A549 (cell line): ENCODE data around the gene BCAS3. TPM values are rescaled to one million over a fixed set of nuclear protein-coding genes. Genes with fewer than 3 reads are reported as not detected.

Source experiments
- ATAC-seq, 2 experiments: fragments of 200-7000 bp in 1 of 2; fragments of >200 bp in 1 of 2; cut with Nextera tagmentation in 1 of 2; cut with Tn5 transposase in 1 of 2; 3 replicates each; pipeline versions ENCODE4 v1.8.0 to v1.9.1; 2018 to 2020; ENCODE audit warnings: mild to moderate bottlenecking in 1 of 2, moderate library complexity in 1 of 2
- CTCF ChIA-PET: fragments of 300-600 bp; sonication (Branson Sonifier 250); formaldehyde crosslinking; extraction: SDS; loops from one replicate; lab custom pipeline; 2021; ENCODE audit warnings: antibody characterized with exemption, inconsistent platforms; lab: Yijun Ruan, JAX
- POLR2A ChIA-PET: fragments of 350-600 bp; formaldehyde crosslinking; extraction: SDS; loops from one replicate; lab custom pipeline; 2021; ENCODE audit warnings: antibody characterized with exemption, inconsistent platforms; lab: Yijun Ruan, JAX
- DNase-seq, 2 experiments: peaks; one replicate each; pipeline versions ENCODE4 v3.0.0 to v3.0.0-alpha.2; 2011 to 2016; ENCODE audit warnings: low read depth in 1 of 2, low spot score in 1 of 2
- FAIRE-seq: peaks from 2 replicates; lab custom pipeline; 2011; peaks lifted over from hg19 to GRCh38; lab: Jason Lieb, UNC
- H3K27ac ChIP-seq, 2 experiments: fragments of >200 bp; sonication (Bioruptor Twin); formaldehyde crosslinking; 3 replicates each; pipeline ENCODE4 v1.5.1; 2016 to 2017
- H3K4me1 ChIP-seq: fragments of >200 bp; sonication (Bioruptor Twin); formaldehyde crosslinking; 3 replicates; pipeline ENCODE4 v1.6.1; 2016
- H3K4me2 ChIP-seq: fragments of >200 bp; sonication (Bioruptor Twin); formaldehyde crosslinking; 3 replicates; pipeline ENCODE4 v1.6.1; 2016
- H3K4me3 ChIP-seq: fragments of >200 bp; sonication (Bioruptor Twin); formaldehyde crosslinking; 3 replicates; pipeline ENCODE4 v1.5.1; 2016
- H3K9me3 ChIP-seq: fragments of >200 bp; sonication (Bioruptor Twin); formaldehyde crosslinking; 3 replicates; pipeline ENCODE4 v1.6.1; 2016
- BHLHE40 ChIP-seq: IDR thresholded peaks from 2 replicates; pipeline ENCODE4 v1.6.1; 2012; ENCODE audit warnings: low read depth, low read length, inconsistent platforms
- CBX2 ChIP-seq: fragments of 200-600 bp; sonication (generic); IDR thresholded peaks from 2 replicates; pipeline ENCODE4 v1.6.1; 2016; ENCODE audit warnings: low read depth, mild to moderate bottlenecking, borderline replicate concordance
- CBX8 ChIP-seq: fragments of 200-600 bp; sonication (generic); IDR thresholded peaks from 2 replicates; pipeline ENCODE4 v1.6.1; 2016
- CHD2 ChIP-seq: fragments of 150-350 bp; IDR thresholded peaks from 2 replicates; pipeline ENCODE4 v1.6.1; 2014; ENCODE audit warnings: low read length; ENCODE audit not compliant: partially characterized antibody
- CHD4 ChIP-seq: fragments of 200-600 bp; sonication (generic); IDR thresholded peaks from 2 replicates; pipeline ENCODE4 v1.6.1; 2016; ENCODE audit warnings: antibody characterized with exemption, mild to moderate bottlenecking, borderline replicate concordance
- ELK1 ChIP-seq: fragments of 150-350 bp; IDR thresholded peaks from 2 replicates; pipeline ENCODE4 v1.6.1; 2014; ENCODE audit warnings: low read depth, mild to moderate bottlenecking, low read length
- EP300 ChIP-seq, 2 experiments: fragments of >200 bp; sonication (Bioruptor Twin); formaldehyde crosslinking; IDR thresholded peaks; 2 replicates in 1 of 2; 3 replicates in 1 of 2; pipeline ENCODE4 v1.6.1; 2016 to 2017
- FOSB ChIP-seq: fragments of 250-450 bp; sonication (Bioruptor Pico); IDR thresholded peaks from 2 replicates; pipeline ENCODE4 v1.5.0; 2020; ENCODE audit warnings: mild to moderate bottlenecking, moderate library complexity
- FOXS1 ChIP-seq: fragments of 250-450 bp; sonication (Bioruptor Pico); IDR thresholded peaks from 2 replicates; pipeline ENCODE4 v1.5.0; 2020; ENCODE audit warnings: mild to moderate bottlenecking, moderate library complexity
- HEYL ChIP-seq: fragments of 250-450 bp; sonication (Bioruptor Pico); IDR thresholded peaks from 2 replicates; pipeline ENCODE4 v1.8.0; 2021; ENCODE audit warnings: mild to moderate bottlenecking, moderate library complexity
- JUN ChIP-seq, 2 experiments: fragments of >200 bp; sonication (Bioruptor Twin); formaldehyde crosslinking; IDR thresholded peaks; 2 replicates in 1 of 2; 3 replicates in 1 of 2; pipeline ENCODE4 v1.6.1; 2016 to 2017
- JUNB ChIP-seq: fragments of >200 bp; sonication (Bioruptor Twin); formaldehyde crosslinking; IDR thresholded peaks from 2 replicates; pipeline ENCODE4 v1.6.1; 2016
- KDM5A ChIP-seq: fragments of 200-600 bp; sonication (generic); IDR thresholded peaks from 2 replicates; pipeline ENCODE4 v1.6.1; 2016; ENCODE audit warnings: antibody characterized with exemption, mild to moderate bottlenecking
- MYC ChIP-seq: IDR thresholded peaks from 2 replicates; pipeline ENCODE4 v1.6.1; 2012; ENCODE audit warnings: mild to moderate bottlenecking, inconsistent platforms, low read length, improper control_type of control experiment, borderline replicate concordance
- NFE2L2 ChIP-seq: fragments of 150-350 bp; conservative IDR thresholded peaks from 2 replicates; pipeline ENCODE4 v1.6.1; 2014; ENCODE audit warnings: low read length
- NPAS2 ChIP-seq: fragments of 250-450 bp; sonication (Bioruptor Pico); IDR thresholded peaks from 2 replicates; pipeline ENCODE4 v1.8.0; 2022; ENCODE audit warnings: mild to moderate bottlenecking, moderate library complexity, borderline replicate concordance
- POLR2A ChIP-seq: IDR thresholded peaks from 2 replicates; pipeline ENCODE4 v1.6.1; 2012; ENCODE audit warnings: mild to moderate bottlenecking, low read length
- POLR2AphosphoS2 ChIP-seq: conservative IDR thresholded peaks from 2 replicates; pipeline ENCODE4 v1.6.1; 2012; ENCODE audit warnings: low read length, improper control_type of control experiment, inconsistent platforms
- RAD21 ChIP-seq, 2 experiments: fragments of >200 bp in 1 of 2; sonication (Bioruptor Twin) in 1 of 2; formaldehyde crosslinking in 1 of 2; IDR thresholded peaks in 1 of 2; conservative IDR thresholded peaks in 1 of 2; 2 replicates in 1 of 2; 3 replicates in 1 of 2; pipeline ENCODE4 v1.6.1; 2012 to 2018; ENCODE audit warnings: inconsistent platforms in 1 of 2
- RARB ChIP-seq: fragments of 250-450 bp; sonication (Bioruptor Pico); IDR thresholded peaks from 2 replicates; pipeline ENCODE4 v1.8.0; 2021; ENCODE audit warnings: mild to moderate bottlenecking, moderate library complexity
- RCOR1 ChIP-seq: fragments of 150-350 bp; IDR thresholded peaks from 2 replicates; pipeline ENCODE4 v1.6.1; 2014; ENCODE audit warnings: antibody characterized with exemption, low read length, low read depth
- REST ChIP-seq: fragments of 200-600 bp; sonication (generic); IDR thresholded peaks from 2 replicates; pipeline ENCODE4 v1.6.1; 2016; ENCODE audit warnings: antibody characterized with exemption, mild to moderate bottlenecking, moderate library complexity
- RFX5 ChIP-seq: fragments of 450-650 bp; IDR thresholded peaks from 2 replicates; pipeline ENCODE4 v1.7.1; 2014; ENCODE audit warnings: antibody characterized with exemption, mild to moderate bottlenecking, moderate library complexity
- TFCP2L1 ChIP-seq: fragments of 250-450 bp; sonication (Bioruptor Pico); IDR thresholded peaks from 2 replicates; pipeline ENCODE4 v1.5.0; 2021; ENCODE audit warnings: mild to moderate bottlenecking
- ZC3H11A ChIP-seq: fragments of 450-650 bp; IDR thresholded peaks from 2 replicates; pipeline ENCODE4 v1.6.1; 2014; ENCODE audit warnings: antibody characterized with exemption, mild to moderate bottlenecking
- ZFP36 ChIP-seq: fragments of 450-650 bp; IDR thresholded peaks from 2 replicates; pipeline ENCODE4 v1.6.1; 2014; ENCODE audit warnings: borderline replicate concordance; ENCODE audit not compliant: partially characterized antibody
- ZSCAN20 ChIP-seq: fragments of 250-450 bp; sonication (Bioruptor Pico); IDR thresholded peaks from 2 replicates; pipeline ENCODE4 v1.8.0; 2022; ENCODE audit warnings: mild to moderate bottlenecking, moderate library complexity
- WGBS: methylation state at CpG from one replicate; pipeline ENCODE4 v1.1.6; 2017; ENCODE audit errors: missing lambda C conversion rate; 5-methylcytosine and 5-hydroxymethylcytosine counted together
- polyA plus RNA-seq, 4 experiments: library from polyadenylated mRNA; depleted of rRNA in 3 of 4; stranded (reverse); fragments of >200 nt; fragmentation: RNase III in 1 of 4; extraction: RNeasy Plus Mini Kit Qiagen cat#74134 plus additional on column Dnase treatment in 1 of 4; gene quantifications; 2 replicates in 3 of 4; 3 replicates in 1 of 4; pipeline ENCODE4 v1.2.3, GENCODE V29; 2011 to 2017
- TF ChIP-seq, protein P1 (sequence below): IDR thresholded peaks from 2 replicates; pipeline ENCODE4 v1.6.1; 2012; ENCODE audit warnings: low read depth, borderline replicate concordance
- TF ChIP-seq, protein P2 (sequence below): fragments of 450-650 bp; IDR thresholded peaks from 2 replicates; pipeline ENCODE4 v1.6.1; 2014; ENCODE audit warnings: antibody characterized with exemption
- TF ChIP-seq, protein P3 (sequence below): IDR thresholded peaks from 2 replicates; pipeline ENCODE4 v1.6.1; 2012

Gene BCAS3
- polyA plus RNA-seq, 2 of the 4 experiments (the other 2 are of a cell fraction), result 14.7 to 43.4 TPM

DNA sequence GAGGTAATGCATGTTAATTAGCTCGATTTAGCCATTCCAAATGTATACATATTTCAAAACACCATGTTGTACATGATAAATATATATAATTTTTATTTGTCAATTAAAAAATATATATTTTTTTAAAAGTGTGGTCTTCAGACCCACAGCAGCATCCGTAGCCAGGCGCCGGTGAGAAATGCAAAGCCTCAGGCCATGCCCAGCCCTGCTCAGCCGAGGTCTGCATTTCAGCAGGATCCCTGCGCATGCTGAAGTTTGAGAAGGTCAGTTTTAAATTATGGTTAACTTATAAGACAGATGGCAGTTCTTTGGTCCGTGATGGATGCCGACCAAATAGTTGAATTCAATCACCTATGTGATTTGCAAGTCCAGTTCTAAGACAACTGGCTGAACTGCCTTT lies 694.0 kb downstream of the BCAS3 start (continued):
- TF ChIP-seq REST (no peak), BHLHE40 (no peak), HEYL (CRISPR knock-in tag) (no peak)
- TF ChIP-seq, protein P1, sequence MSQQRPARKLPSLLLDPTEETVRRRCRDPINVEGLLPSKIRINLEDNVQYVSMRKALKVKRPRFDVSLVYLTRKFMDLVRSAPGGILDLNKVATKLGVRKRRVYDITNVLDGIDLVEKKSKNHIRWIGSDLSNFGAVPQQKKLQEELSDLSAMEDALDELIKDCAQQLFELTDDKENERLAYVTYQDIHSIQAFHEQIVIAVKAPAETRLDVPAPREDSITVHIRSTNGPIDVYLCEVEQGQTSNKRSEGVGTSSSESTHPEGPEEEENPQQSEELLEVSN, result no peak

DNA sequence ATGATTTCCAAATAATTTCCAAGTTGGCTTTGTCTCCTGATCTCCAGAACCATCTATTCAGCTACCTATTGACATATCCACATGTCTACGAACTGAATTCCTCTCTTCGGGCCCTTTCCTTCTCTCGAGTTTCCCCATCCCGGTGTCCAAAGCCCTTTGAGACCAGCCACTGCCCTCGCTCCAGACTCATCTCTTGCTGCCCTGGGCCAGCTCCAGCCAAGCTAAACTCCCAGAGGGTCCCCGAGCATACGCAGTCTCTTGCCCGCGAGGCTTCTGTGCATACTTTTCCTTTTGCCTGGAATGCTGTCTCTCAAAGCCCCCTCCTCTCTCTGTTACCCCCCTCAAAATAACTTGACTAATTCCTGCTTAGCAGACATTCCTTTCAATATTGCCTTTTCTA lies 694.8 kb downstream of the BCAS3 start:
- POLR2A ChIA-PET, result no interaction called here

DNA sequence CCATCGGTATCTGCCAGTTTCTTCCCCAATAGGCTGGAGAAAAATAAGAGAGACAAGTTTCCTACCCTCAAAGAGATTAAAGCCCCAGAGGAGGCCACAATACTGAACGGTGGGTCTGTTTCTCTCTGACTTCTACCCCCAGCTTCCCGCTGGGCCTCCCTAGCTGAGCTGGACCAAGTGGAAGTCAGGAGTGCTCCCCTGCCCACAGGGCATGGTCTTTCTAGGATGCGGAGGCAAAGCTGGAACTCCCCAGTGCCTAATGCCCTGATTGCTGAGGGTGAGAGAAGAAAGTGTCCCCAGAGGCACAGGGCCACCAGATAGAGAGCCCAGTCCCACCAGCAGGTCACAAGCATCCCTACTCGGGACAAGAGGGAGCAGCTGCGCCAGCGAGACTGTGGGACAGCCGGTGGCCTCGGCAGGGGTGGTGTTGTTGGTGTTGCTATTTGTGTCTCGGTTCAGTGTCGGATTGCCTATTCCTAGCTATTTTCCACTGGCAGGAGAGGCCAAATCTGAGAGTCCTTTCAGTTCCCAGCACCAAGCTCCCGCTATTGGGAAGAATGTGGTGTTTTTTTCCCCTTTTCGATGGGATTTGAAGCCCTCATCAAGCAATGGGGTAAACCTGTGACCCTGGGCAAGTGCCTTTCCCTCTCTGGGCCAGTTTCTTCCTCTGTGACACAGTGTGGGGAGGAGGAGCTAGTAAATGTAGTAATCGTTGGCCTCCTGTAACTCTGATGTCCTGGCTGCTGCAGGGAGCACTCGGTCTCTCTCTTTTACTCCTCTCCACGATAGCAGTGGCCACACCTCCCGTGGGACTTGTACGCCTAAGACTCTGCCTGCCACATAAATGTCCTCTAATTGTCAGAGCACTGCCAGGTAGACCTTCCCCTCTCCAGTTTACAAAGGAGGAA lies 699.5 kb downstream of the BCAS3 start:
- H3K9me3 ChIP-seq, result no peaks in the 10 kb centered on the region
- no peaks in the 10 kb centered on the region for H3K4me1 ChIP-seq
- no peak overlapping the region for H3K27ac ChIP-seq
- CTCF ChIA-PET, result interaction anchor here (0.5 to 4.1 kb wide), 5 partner anchors 12 to 139 kb away, joined by 3 to 21 read pairs (median 4); no protein-coding TSS in a partner anchor
- ATAC-seq (no peak), DNase-seq (no peak), FAIRE-seq (no peak)
- no peak overlapping the region for H3K4me2 ChIP-seq
- POLR2A ChIA-PET, result no interaction called here
- H3K4me3 ChIP-seq, result no peak overlapping the region
- no peak for TF ChIP-seq POLR2A
- TF ChIP-seq NFE2L2, result no peak
- no peak for TF ChIP-seq RAD21 (conservative IDR thresholded peaks at IDR 0.05 in 1 of 2, IDR thresholded peaks at IDR 0.05 in 1 of 2)
- no peak for TF ChIP-seq ELK1
- TF ChIP-seq CBX2, result no peak
- TF ChIP-seq RCOR1, result no peak
- no peak for TF ChIP-seq NPAS2
- no peak for TF ChIP-seq CHD4
- no peak for TF ChIP-seq JUN (IDR thresholded peaks at IDR 0.05)
- no peak for TF ChIP-seq ZFP36
- TF ChIP-seq CHD2, result no peak
- TF ChIP-seq ZC3H11A, result no peak
- no peak for TF ChIP-seq POLR2AphosphoS2
- TF ChIP-seq CBX8, result no peak
- TF ChIP-seq ZSCAN20 (CRISPR knock-in tag), result no peak
- TF ChIP-seq, protein P2, sequence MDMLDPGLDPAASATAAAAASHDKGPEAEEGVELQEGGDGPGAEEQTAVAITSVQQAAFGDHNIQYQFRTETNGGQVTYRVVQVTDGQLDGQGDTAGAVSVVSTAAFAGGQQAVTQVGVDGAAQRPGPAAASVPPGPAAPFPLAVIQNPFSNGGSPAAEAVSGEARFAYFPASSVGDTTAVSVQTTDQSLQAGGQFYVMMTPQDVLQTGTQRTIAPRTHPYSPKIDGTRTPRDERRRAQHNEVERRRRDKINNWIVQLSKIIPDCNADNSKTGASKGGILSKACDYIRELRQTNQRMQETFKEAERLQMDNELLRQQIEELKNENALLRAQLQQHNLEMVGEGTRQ, result no peak
- TF ChIP-seq JUNB, result no peak
- TF ChIP-seq TFCP2L1 (CRISPR knock-in tag), result no peak
- TF ChIP-seq FOSB (CRISPR knock-in tag), result no peak
- TF ChIP-seq EP300 (IDR thresholded peaks at IDR 0.05), result no peak
- WGBS, result 86% methylated on average over 18 of the region's 18 CpGs

More for the DNA sequence above, 694.8 kb downstream of the BCAS3 start:
- FAIRE-seq (no peak), DNase-seq (no peak), ATAC-seq (no peak)
- Histone ChIP-seq H3K4me1 (no peaks in the 10 kb centered on the region), H3K27ac (no peak overlapping the region), H3K9me3 (no peaks in the 10 kb centered on the region), H3K4me2 (no peak overlapping the region), H3K4me3 (no peak overlapping the region)
- TF ChIP-seq KDM5A (no peak), RARB (CRISPR knock-in tag) (no peak), FOXS1 (CRISPR knock-in tag) (no peak), ZFP36 (no peak), NPAS2 (no peak), CHD2 (no peak), RFX5 (no peak), MYC (no peak)
- TF ChIP-seq, protein P3, sequence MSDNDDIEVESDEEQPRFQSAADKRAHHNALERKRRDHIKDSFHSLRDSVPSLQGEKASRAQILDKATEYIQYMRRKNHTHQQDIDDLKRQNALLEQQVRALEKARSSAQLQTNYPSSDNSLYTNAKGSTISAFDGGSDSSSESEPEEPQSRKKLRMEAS, result no peak
- CTCF ChIA-PET, result interaction anchor here (0.9 to 1.4 kb wide), 2 partner anchors 11 to 18 kb away, joined by 3 to 4 read pairs; no protein-coding TSS in a partner anchor
- WGBS, result 94% methylated on average over 9 of the region's 9 CpGs
